NB4 (cell line): ENCODE results near the gene CCDC40.

Experiments
- TF ChIP-seq, protein P1 (sequence below): IDR thresholded peaks from 2 replicates; pipeline ENCODE4 v1.6.1; 2011; ENCODE audit warnings: low read depth, low read length
- TF ChIP-seq, protein P2 (sequence below): IDR thresholded peaks from one replicate; pipeline ENCODE4 v1.5.1; 2012; ENCODE audit warnings: low read depth, low read length

DNA sequence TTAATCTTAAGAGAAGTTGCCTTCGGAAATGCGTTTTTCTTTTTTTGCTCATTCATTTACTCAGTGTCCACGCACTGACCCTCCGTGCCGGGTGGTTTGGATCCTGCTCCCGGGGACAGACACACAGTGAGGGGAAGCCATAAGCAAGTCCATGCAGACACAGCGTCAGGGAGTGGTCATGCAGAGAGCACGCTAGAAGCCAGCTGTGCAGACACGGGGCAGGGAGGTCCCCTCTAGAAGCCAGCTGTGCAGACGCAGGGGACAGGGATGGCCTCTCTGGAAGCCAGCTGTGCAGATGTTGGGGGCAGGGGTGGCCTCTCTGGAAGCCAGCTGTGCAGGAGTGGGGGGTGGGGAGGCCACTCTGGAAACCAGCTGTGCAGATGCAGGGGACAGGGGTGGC is 69.7 kb downstream of the CCDC40 start:
- TF ChIP-seq, protein P1, sequence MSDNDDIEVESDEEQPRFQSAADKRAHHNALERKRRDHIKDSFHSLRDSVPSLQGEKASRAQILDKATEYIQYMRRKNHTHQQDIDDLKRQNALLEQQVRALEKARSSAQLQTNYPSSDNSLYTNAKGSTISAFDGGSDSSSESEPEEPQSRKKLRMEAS: no peak
- TF ChIP-seq, protein P2, sequence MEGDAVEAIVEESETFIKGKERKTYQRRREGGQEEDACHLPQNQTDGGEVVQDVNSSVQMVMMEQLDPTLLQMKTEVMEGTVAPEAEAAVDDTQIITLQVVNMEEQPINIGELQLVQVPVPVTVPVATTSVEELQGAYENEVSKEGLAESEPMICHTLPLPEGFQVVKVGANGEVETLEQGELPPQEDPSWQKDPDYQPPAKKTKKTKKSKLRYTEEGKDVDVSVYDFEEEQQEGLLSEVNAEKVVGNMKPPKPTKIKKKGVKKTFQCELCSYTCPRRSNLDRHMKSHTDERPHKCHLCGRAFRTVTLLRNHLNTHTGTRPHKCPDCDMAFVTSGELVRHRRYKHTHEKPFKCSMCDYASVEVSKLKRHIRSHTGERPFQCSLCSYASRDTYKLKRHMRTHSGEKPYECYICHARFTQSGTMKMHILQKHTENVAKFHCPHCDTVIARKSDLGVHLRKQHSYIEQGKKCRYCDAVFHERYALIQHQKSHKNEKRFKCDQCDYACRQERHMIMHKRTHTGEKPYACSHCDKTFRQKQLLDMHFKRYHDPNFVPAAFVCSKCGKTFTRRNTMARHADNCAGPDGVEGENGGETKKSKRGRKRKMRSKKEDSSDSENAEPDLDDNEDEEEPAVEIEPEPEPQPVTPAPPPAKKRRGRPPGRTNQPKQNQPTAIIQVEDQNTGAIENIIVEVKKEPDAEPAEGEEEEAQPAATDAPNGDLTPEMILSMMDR: no peak
